ENCODE measurements around the gene PERM1. TPM values are rescaled to one million over a fixed set of nuclear protein-coding genes. Genes with fewer than 3 reads are reported as not detected.

The PERM1 gene
- total and polyA plus RNA-seq, 9 of the 15 experiments (the other 6 are each of a cell fraction or from before 2014, with no cell fraction given), result not detected

DNA sequence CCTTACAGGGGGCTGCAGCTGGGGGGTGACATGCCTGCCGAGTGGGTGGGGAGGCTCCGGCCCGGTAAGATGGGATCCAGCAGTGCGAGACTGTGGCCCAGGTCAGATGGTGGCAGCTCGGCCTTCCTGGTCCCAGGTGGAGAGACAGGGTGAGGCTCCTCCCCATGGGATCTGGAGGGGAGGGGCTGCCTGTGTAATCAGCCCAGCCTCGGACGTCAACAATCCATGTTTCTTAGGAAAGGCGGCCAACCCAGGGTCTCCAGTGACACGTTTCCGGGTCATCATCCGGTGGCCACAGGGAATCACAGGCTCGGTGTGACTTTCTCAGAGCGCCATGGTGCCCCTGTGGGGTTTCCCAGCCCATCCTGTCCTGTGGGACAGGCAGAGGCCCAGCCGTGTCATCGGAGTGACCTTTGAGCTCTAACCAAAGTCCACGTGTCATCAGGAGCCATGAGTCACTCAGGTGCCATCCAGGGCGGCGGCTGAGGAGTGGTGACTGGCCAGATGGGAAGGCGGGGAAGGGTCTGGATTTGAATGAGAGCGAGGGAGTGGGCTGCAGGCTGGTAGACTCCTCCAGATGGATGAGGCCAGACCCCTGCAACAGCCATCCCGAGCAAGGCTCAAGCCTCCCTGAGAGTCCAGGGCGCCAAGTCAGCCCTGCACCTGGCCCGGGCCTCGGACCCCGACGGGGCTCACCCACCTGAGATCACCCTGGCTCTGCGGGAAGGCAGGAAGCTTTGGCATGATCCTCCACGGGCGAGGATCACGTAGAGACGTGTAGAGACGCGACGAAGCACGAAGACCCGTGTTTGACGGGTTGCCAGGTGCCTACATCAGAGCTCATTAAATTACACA, 24.6 kb upstream of the PERM1 start:
- no peak overlapping the region for H2AFZ ChIP-seq (ENCODE audit: low read depth, low read length)
- no peaks in the 10 kb centered on the region; the same call in none of the 2 replicates for H3K9me3 ChIP-seq (replicated peaks; ENCODE audit: control insufficient read depth, insufficient read depth, low read depth, low read length)
- no peak for FAIRE-seq
- ChIA-PET POLR2A (interaction anchor here (1.1 kb wide), 1 partner anchor 11 kb away, joined by 5 read pairs; no protein-coding TSS in a partner anchor), CTCF (ENCODE audit: low intra/inter-chr PET ratio) (no interaction called here)
- intact Hi-C loops (cut with micrococcal nuclease) (no loop called here), in situ Hi-C loops (cut with MboI) (no loop called here)
- no peaks in the 10 kb centered on the region for H3K27me3 ChIP-seq (ENCODE audit: control insufficient read depth in 2 of 2, insufficient read depth in 2 of 2, low read length in 2 of 2)
- 82% methylated on average over 36 of the region's 37 CpGs for WGBS (ENCODE audit: insufficient coverage, low coverage, missing lambda C conversion rate)
- H3K36me3 ChIP-seq (ENCODE audit: control insufficient read depth, insufficient read depth, low read length), result no peaks in the 10 kb centered on the region
- 0 out of 2 replicates have a peak, but pooled peaks cover 4% of the 10 kb centered on the region for H4K20me1 ChIP-seq (replicated peaks; ENCODE audit: control insufficient read depth, insufficient read depth, low read length)
- no TSS peak for BruUV-seq (replicated peaks)
- H3K4me1 ChIP-seq (replicated peaks in 1 of 2; ENCODE audit: control insufficient read depth in 2 of 2, insufficient read depth in 2 of 2, low read length in 2 of 2), result peaks cover 35 to 51% of the 10 kb centered on the region in 2 experiments
- H3K4me3 ChIP-seq, result no peak overlapping the region
- no peaks in the 10 kb centered on the region for H3K9me1 ChIP-seq (ENCODE audit: control insufficient read depth, insufficient read depth, low read length)
- H3K9ac ChIP-seq (ENCODE audit: insufficient read depth in 1 of 2, low read depth in 2 of 2, low read length in 2 of 2), result peak overlapping the region in 1 of 2 experiments; percentile 90; a peak in 2 of 4 replicates
- ATAC-seq, result no peak
- H3K4me2 ChIP-seq (ENCODE audit: insufficient read depth, low read length), result no peak overlapping the region
- peaks cover 3% of the 10 kb centered on the region; the same call in 1 of the 3 replicates for H3K79me2 ChIP-seq (ENCODE audit: control insufficient read depth, insufficient read depth, low read length)
- peak in 2 of 4 experiments; percentile 21 to 22 for DNase-seq (ENCODE audit: extremely low read depth in 1 of 4, low spot score in 3 of 4)
- H3K27ac ChIP-seq (ENCODE audit: extremely low read depth, low read depth, low read length), result no peak overlapping the region
- TF ChIP-seq EP400 (IDR thresholded peaks at IDR 0.05) (peak; percentile 17; the same call in 1 of the 2 replicates), CBX2 (IDR thresholded peaks at IDR 0.05; ENCODE audit: insufficient read depth, low read length, poor library complexity, severe bottlenecking) (no peak), MEF2A (IDR thresholded peaks at IDR 0.05; ENCODE audit: control insufficient read depth, low read depth, low read length) (no peak), NR2C1 (IDR thresholded peaks at IDR 0.05) (no peak), NR2C1 (tag; IDR thresholded peaks at IDR 0.05) (peak; percentile 83), MTA2 (IDR thresholded peaks at IDR 0.05; ENCODE audit: low read depth) (no peak), NR2C2 (CRISPR knock-in tag; IDR thresholded peaks at IDR 0.05) (peak; percentile 71; the same call in 1 of the 2 replicates), NR2C2 (tag; IDR thresholded peaks at IDR 0.05) (no peak), U2AF1 (optimal IDR thresholded peaks at IDR 0.05; ENCODE audit: low read depth, low read length) (no peak), ZNF445 (CRISPR knock-in tag; IDR thresholded peaks at IDR 0.05; ENCODE audit: low read depth) (no peak), HDAC8 (tag; IDR thresholded peaks at IDR 0.05) (no peak), ELF2 (CRISPR knock-in tag; IDR thresholded peaks at IDR 0.05) (no peak), ZNF347 (CRISPR knock-in tag; IDR thresholded peaks at IDR 0.05; ENCODE audit: low read depth) (no peak)
- TF ChIP-seq, protein P1, sequence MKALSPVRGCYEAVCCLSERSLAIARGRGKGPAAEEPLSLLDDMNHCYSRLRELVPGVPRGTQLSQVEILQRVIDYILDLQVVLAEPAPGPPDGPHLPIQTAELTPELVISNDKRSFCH (CRISPR knock-in tag; IDR thresholded peaks at IDR 0.05), result no peak
- TF ChIP-seq, protein P1 (tag; IDR thresholded peaks at IDR 0.05), result no peak
- TF ChIP-seq, protein P2, sequence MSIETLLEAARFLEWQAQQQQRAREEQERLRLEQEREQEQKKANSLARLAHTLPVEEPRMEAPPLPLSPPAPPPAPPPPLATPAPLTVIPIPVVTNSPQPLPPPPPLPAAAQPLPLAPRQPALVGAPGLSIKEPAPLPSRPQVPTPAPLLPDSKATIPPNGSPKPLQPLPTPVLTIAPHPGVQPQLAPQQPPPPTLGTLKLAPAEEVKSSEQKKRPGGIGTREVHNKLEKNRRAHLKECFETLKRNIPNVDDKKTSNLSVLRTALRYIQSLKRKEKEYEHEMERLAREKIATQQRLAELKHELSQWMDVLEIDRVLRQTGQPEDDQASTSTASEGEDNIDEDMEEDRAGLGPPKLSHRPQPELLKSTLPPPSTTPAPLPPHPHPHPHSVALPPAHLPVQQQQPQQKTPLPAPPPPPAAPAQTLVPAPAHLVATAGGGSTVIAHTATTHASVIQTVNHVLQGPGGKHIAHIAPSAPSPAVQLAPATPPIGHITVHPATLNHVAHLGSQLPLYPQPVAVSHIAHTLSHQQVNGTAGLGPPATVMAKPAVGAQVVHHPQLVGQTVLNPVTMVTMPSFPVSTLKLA (conservative IDR thresholded peaks at IDR 0.05), result peak in 1 of 2 experiments; percentile 34; a peak in 1 of 4 replicates
- TF ChIP-seq, protein P3, sequence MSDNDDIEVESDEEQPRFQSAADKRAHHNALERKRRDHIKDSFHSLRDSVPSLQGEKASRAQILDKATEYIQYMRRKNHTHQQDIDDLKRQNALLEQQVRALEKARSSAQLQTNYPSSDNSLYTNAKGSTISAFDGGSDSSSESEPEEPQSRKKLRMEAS (CRISPR knock-in tag; IDR thresholded peaks at IDR 0.05), result peak; percentile 61
- TF ChIP-seq, protein P4, sequence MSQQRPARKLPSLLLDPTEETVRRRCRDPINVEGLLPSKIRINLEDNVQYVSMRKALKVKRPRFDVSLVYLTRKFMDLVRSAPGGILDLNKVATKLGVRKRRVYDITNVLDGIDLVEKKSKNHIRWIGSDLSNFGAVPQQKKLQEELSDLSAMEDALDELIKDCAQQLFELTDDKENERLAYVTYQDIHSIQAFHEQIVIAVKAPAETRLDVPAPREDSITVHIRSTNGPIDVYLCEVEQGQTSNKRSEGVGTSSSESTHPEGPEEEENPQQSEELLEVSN (IDR thresholded peaks at IDR 0.05; ENCODE audit: borderline replicate concordance in 1 of 2, extremely low read depth in 1 of 2, insufficient read depth in 1 of 2, insufficient read length in 1 of 2, low read depth in 1 of 2, low read length in 1 of 2, poor library complexity in 1 of 2, severe bottlenecking in 1 of 2), result peak in 1 of 2 experiments; percentile 27

All from K562 (cell line).